ENCODE results near the gene INPP5J. TPM values are rescaled to one million over a fixed set of nuclear protein-coding genes. Genes with fewer than 3 reads are reported as not detected.

The INPP5J gene
- polyA plus RNA-seq, 1 donor (not counting 4 experiments of a cell fraction or from before 2014, with no cell fraction given): 0.22 TPM

- no peak overlapping the region for H3K27ac ChIP-seq (ENCODE audit: control insufficient read depth, insufficient read depth, low read length)
- H3K27me3 ChIP-seq (ENCODE audit: control insufficient read depth, extremely low read depth, insufficient read depth, low read length): no peaks in the 10 kb centered on the region
- no peaks in the 10 kb centered on the region for H3K9me3 ChIP-seq (ENCODE audit: control insufficient read depth, low read depth, low read length)
- H3K4me1 ChIP-seq (ENCODE audit: control insufficient read depth, extremely low read depth, insufficient read depth, low read length): peaks cover 32% of the 10 kb centered on the region
- DNase-seq (ENCODE audit: low read depth, low spot score) (no peak), FAIRE-seq (no peak)
- H3K9me1 ChIP-seq (ENCODE audit: control insufficient read depth, extremely low read depth, insufficient read depth, low read length): no peaks in the 10 kb centered on the region
- H3K4me3 ChIP-seq (ENCODE audit: control insufficient read depth in 2 of 3, extremely low read depth in 1 of 3, insufficient read depth in 2 of 3, low read depth in 1 of 3, low read length in 3 of 3): no peak overlapping the region
- peaks cover 56 to 80% of the 10 kb centered on the region in 2 experiments for H3K36me3 ChIP-seq (ENCODE audit: control insufficient read depth in 2 of 2, extremely low read depth in 1 of 2, insufficient read depth in 2 of 2, low read length in 2 of 2)
- peaks cover 45% of the 10 kb centered on the region for H4K20me1 ChIP-seq (ENCODE audit: control insufficient read depth, extremely low read depth, insufficient read depth, low read length)
- no peak for TF ChIP-seq EZH2 (IDR thresholded peaks at IDR 0.05; ENCODE audit: low read length)
- no peak for TF ChIP-seq CTCF (optimal IDR thresholded peaks at IDR 0.05 in 1 of 3, IDR thresholded peaks at IDR 0.05 in 1 of 3, conservative IDR thresholded peaks at IDR 0.05 in 1 of 3; ENCODE audit: extremely low read depth in 1 of 3, insufficient read depth in 2 of 3, low read length in 3 of 3)
- no peak overlapping the region for H3K9ac ChIP-seq (ENCODE audit: control insufficient read depth, extremely low read depth, insufficient read depth, low read length)
- dilution Hi-C loops (cut with MboI; ENCODE audit: extremely low pct_ligation_motif_present, low sequenced_read_pairs): no loop called here
- no peak overlapping the region for H3K4me2 ChIP-seq (ENCODE audit: control insufficient read depth, extremely low read depth, insufficient read depth, low read depth, low read length)
- no peak overlapping the region for H2AFZ ChIP-seq (ENCODE audit: control insufficient read depth, low read length)
- peaks cover 78% of the 10 kb centered on the region for H3K79me2 ChIP-seq (ENCODE audit: control insufficient read depth, insufficient read depth, low read length)
Observed at GRCh38 chr22:31088233-31088986, 34.4 kb upstream of the INPP5J start.

GRCh38 chr22:31089160-31090100 is 33.3 kb upstream of the INPP5J start:
- dilution Hi-C loops (cut with MboI; ENCODE audit: extremely low pct_ligation_motif_present, low sequenced_read_pairs): no loop called here
- no peak overlapping the region for H3K4me3 ChIP-seq (ENCODE audit: control insufficient read depth in 2 of 3, extremely low read depth in 1 of 3, insufficient read depth in 2 of 3, low read depth in 1 of 3, low read length in 3 of 3)
- H3K4me2 ChIP-seq (ENCODE audit: control insufficient read depth, extremely low read depth, insufficient read depth, low read depth, low read length): no peak overlapping the region
- peaks cover 71% of the 10 kb centered on the region for H3K79me2 ChIP-seq (ENCODE audit: control insufficient read depth, insufficient read depth, low read length)
- H3K4me1 ChIP-seq (ENCODE audit: control insufficient read depth, extremely low read depth, insufficient read depth, low read length): peaks cover 22% of the 10 kb centered on the region
- peaks cover 39% of the 10 kb centered on the region for H4K20me1 ChIP-seq (ENCODE audit: control insufficient read depth, extremely low read depth, insufficient read depth, low read length)
- H3K27ac ChIP-seq (ENCODE audit: control insufficient read depth, insufficient read depth, low read length): no peak overlapping the region
- no peaks in the 10 kb centered on the region for H3K9me1 ChIP-seq (ENCODE audit: control insufficient read depth, extremely low read depth, insufficient read depth, low read length)
- no peaks in the 10 kb centered on the region for H3K9me3 ChIP-seq (ENCODE audit: control insufficient read depth, low read depth, low read length)
- no peak for FAIRE-seq
- no peak overlapping the region for H2AFZ ChIP-seq (ENCODE audit: control insufficient read depth, low read length)
- no peak for DNase-seq (ENCODE audit: low read depth, low spot score)
- no peaks in the 10 kb centered on the region for H3K27me3 ChIP-seq (ENCODE audit: control insufficient read depth, extremely low read depth, insufficient read depth, low read length)
- peaks cover 62 to 80% of the 10 kb centered on the region in 2 experiments for H3K36me3 ChIP-seq (ENCODE audit: control insufficient read depth in 2 of 2, extremely low read depth in 1 of 2, insufficient read depth in 2 of 2, low read length in 2 of 2)
- no peak overlapping the region for H3K9ac ChIP-seq (ENCODE audit: control insufficient read depth, extremely low read depth, insufficient read depth, low read length)
- peak; percentile 59 to 78 (median 67) for TF ChIP-seq CTCF (optimal IDR thresholded peaks at IDR 0.05 in 1 of 3, IDR thresholded peaks at IDR 0.05 in 1 of 3, conservative IDR thresholded peaks at IDR 0.05 in 1 of 3; ENCODE audit: extremely low read depth in 1 of 3, insufficient read depth in 2 of 3, low read length in 3 of 3)
- TF ChIP-seq EZH2 (IDR thresholded peaks at IDR 0.05; ENCODE audit: low read length): no peak

All from keratinocyte (primary cell).